Measurements from ENCODE around the gene CNPY4.
A peak's percentile ranks its signal among the peaks of the same experiment; 100 is the strongest.

CNPY4 gene

GRCh38 chr7:100088095-100088620 is 31.3 kb upstream of the CNPY4 start:
- Histone ChIP-seq H3K36me3 (ENCODE audit: insufficient read depth, low read length) (peaks cover 18% of the 10 kb centered on the region), H3K9ac (ENCODE audit: low read depth, low read length) (peak overlapping the region; percentile 82), H3K9me3 (ENCODE audit: control insufficient read depth, insufficient read depth, low read length) (no peaks in the 10 kb centered on the region), H3K4me1 (ENCODE audit: insufficient read depth, low read length) (peaks cover 9% of the 10 kb centered on the region; the same call in 1 of the 2 replicates)

- peak within 1 kb of the TSS; percentile 82 for H3K9ac ChIP-seq (ENCODE audit: low read depth, low read length)
- peaks cover 7% of the 10 kb centered on the region; the same call in 1 of the 2 replicates for H3K4me1 ChIP-seq (ENCODE audit: insufficient read depth, low read length)
- no peaks in the 10 kb centered on the region for H3K9me3 ChIP-seq (ENCODE audit: control insufficient read depth, insufficient read depth, low read length)
- H3K36me3 ChIP-seq (ENCODE audit: insufficient read depth, low read length): peaks cover 24% of the 10 kb centered on the region
Observed at GRCh38 chr7:100088621-100089457, 30.6 kb upstream of the CNPY4 start, which contains the start of gene COPS6. COPS6 (plus strand) TSS chr7:100088969; CDS start chr7:100088991, 22 bp downstream.

GRCh38 chr7:100089458-100090196 is 29.8 kb upstream of the CNPY4 start:
- H3K9ac ChIP-seq (ENCODE audit: low read depth, low read length): peak overlapping the region; percentile 82

GRCh38 chr7:100090527-100091410 is 28.7 kb upstream of the CNPY4 start:
- Histone ChIP-seq H3K36me3 (ENCODE audit: insufficient read depth, low read length) (peaks cover 43% of the 10 kb centered on the region), H3K9ac (ENCODE audit: low read depth, low read length) (no peak overlapping the region), H3K4me1 (ENCODE audit: insufficient read depth, low read length) (peaks cover 3% of the 10 kb centered on the region; the same call in 1 of the 2 replicates), H3K9me3 (ENCODE audit: control insufficient read depth, insufficient read depth, low read length) (no peaks in the 10 kb centered on the region)

More at GRCh38 chr7:100089458-100090196, 29.8 kb upstream of the CNPY4 start:
- Histone ChIP-seq H3K9me3 (ENCODE audit: control insufficient read depth, insufficient read depth, low read length) (no peaks in the 10 kb centered on the region), H3K4me1 (ENCODE audit: insufficient read depth, low read length) (peaks cover 7% of the 10 kb centered on the region; the same call in 1 of the 2 replicates), H3K36me3 (ENCODE audit: insufficient read depth, low read length) (peaks cover 31% of the 10 kb centered on the region)

GRCh38 chr7:100091411-100092181 is 27.8 kb upstream of the CNPY4 start:
- Histone ChIP-seq H3K36me3 (ENCODE audit: insufficient read depth, low read length) (peaks cover 48% of the 10 kb centered on the region), H3K9me3 (ENCODE audit: control insufficient read depth, insufficient read depth, low read length) (no peaks in the 10 kb centered on the region), H3K9ac (ENCODE audit: low read depth, low read length) (no peak overlapping the region), H3K4me1 (ENCODE audit: insufficient read depth, low read length) (peaks cover 3% of the 10 kb centered on the region; the same call in 1 of the 2 replicates)

GRCh38 chr7:100093054-100093453 is 26.4 kb upstream of the CNPY4 start:
- H3K9me3 ChIP-seq (ENCODE audit: control insufficient read depth, insufficient read depth, low read length): no peaks in the 10 kb centered on the region
- H3K36me3 ChIP-seq (ENCODE audit: insufficient read depth, low read length): peaks cover 60% of the 10 kb centered on the region
- H3K4me1 ChIP-seq (ENCODE audit: insufficient read depth, low read length): no peaks in the 10 kb centered on the region; the same call in 1 of the 2 replicates
- no peak overlapping the region for H3K9ac ChIP-seq (ENCODE audit: low read depth, low read length)

GRCh38 chr7:100093498-100093897 is 25.9 kb upstream of the CNPY4 start:
- Histone ChIP-seq H3K9me3 (ENCODE audit: control insufficient read depth, insufficient read depth, low read length) (no peaks in the 10 kb centered on the region), H3K36me3 (ENCODE audit: insufficient read depth, low read length) (peaks cover 65% of the 10 kb centered on the region), H3K9ac (ENCODE audit: low read depth, low read length) (no peak overlapping the region), H3K4me1 (ENCODE audit: insufficient read depth, low read length) (no peaks in the 10 kb centered on the region)

- H3K36me3 ChIP-seq (ENCODE audit: insufficient read depth, low read length): peaks cover 70% of the 10 kb centered on the region
- H3K4me1 ChIP-seq (ENCODE audit: insufficient read depth, low read length): no peaks in the 10 kb centered on the region
- no peaks in the 10 kb centered on the region for H3K9me3 ChIP-seq (ENCODE audit: control insufficient read depth, insufficient read depth, low read length)
- no peak overlapping the region for H3K9ac ChIP-seq (ENCODE audit: low read depth, low read length)
Observed at GRCh38 chr7:100093925-100094486, 25.4 kb upstream of the CNPY4 start.

GRCh38 chr7:100095289-100095688 is 24.1 kb upstream of the CNPY4 start:
- H3K4me1 ChIP-seq (ENCODE audit: insufficient read depth, low read length): peaks cover 4% of the 10 kb centered on the region; the same call in 1 of the 2 replicates
- H3K36me3 ChIP-seq (ENCODE audit: insufficient read depth, low read length): peaks cover 79% of the 10 kb centered on the region
- no peak overlapping the region for H3K9ac ChIP-seq (ENCODE audit: low read depth, low read length)
- no peaks in the 10 kb centered on the region for H3K9me3 ChIP-seq (ENCODE audit: control insufficient read depth, insufficient read depth, low read length)

- H3K36me3 ChIP-seq (ENCODE audit: insufficient read depth, low read length): peaks cover 76% of the 10 kb centered on the region
- no peaks in the 10 kb centered on the region for H3K9me3 ChIP-seq (ENCODE audit: control insufficient read depth, insufficient read depth, low read length)
- peaks cover 4% of the 10 kb centered on the region; the same call in 1 of the 2 replicates for H3K4me1 ChIP-seq (ENCODE audit: insufficient read depth, low read length)
- H3K9ac ChIP-seq (ENCODE audit: low read depth, low read length): no peak overlapping the region
Observed at GRCh38 chr7:100095704-100096103, 23.7 kb upstream of the CNPY4 start.

GRCh38 chr7:100098913-100099312 is 20.5 kb upstream of the CNPY4 start:
- Histone ChIP-seq H3K4me1 (ENCODE audit: insufficient read depth, low read length) (peaks cover 4% of the 10 kb centered on the region; the same call in 1 of the 2 replicates), H3K9me3 (ENCODE audit: control insufficient read depth, insufficient read depth, low read length) (no peaks in the 10 kb centered on the region), H3K36me3 (ENCODE audit: insufficient read depth, low read length) (peaks cover 54% of the 10 kb centered on the region), H3K9ac (ENCODE audit: low read depth, low read length) (no peak overlapping the region)

- Histone ChIP-seq H3K9ac (ENCODE audit: low read depth, low read length) (peak overlapping the region; percentile 98; the same call in 1 of the 2 replicates), H3K36me3 (ENCODE audit: insufficient read depth, low read length) (peaks cover 49% of the 10 kb centered on the region), H3K9me3 (ENCODE audit: control insufficient read depth, insufficient read depth, low read length) (no peaks in the 10 kb centered on the region), H3K4me1 (ENCODE audit: insufficient read depth, low read length) (peaks cover 4% of the 10 kb centered on the region; the same call in 1 of the 2 replicates)
Observed at GRCh38 chr7:100099452-100099851, 20.0 kb upstream of the CNPY4 start.
